ENCODE measurements around the gene RIPK1. TPM values are rescaled to one million over a fixed set of nuclear protein-coding genes. Genes with fewer than 3 reads are reported as not detected.

RIPK1 gene
- total and polyA plus RNA-seq, 2 donors (not counting 3 experiments of a cell fraction or from before 2014, with no cell fraction given) = 11.2 to 20.6 TPM

GRCh38 chr6:3079682-3080081, 11.4 kb downstream of the RIPK1 start:
- dilution Hi-C loops (cut with MboI; ENCODE audit: extremely low pct_ligation_motif_present, low sequenced_read_pairs) (no loop called here), intact Hi-C loops (cut with micrococcal nuclease) (no loop called here)
- Histone ChIP-seq H2AFZ (ENCODE audit: low read depth, low read length) (no peak overlapping the region), H3K9ac (replicated peaks; ENCODE audit: extremely low read depth, insufficient read depth, low read length) (no peak overlapping the region), H3K9me1 (replicated peaks; ENCODE audit: control insufficient read depth, extremely low read depth, insufficient read depth, low read length) (no peaks in the 10 kb centered on the region), H4K20me1 (replicated peaks; ENCODE audit: control insufficient read depth, extremely low read depth, insufficient read depth, low read length) (no peaks in the 10 kb centered on the region), H3K4me3 (replicated peaks in 1 of 3; ENCODE audit: insufficient read depth in 1 of 3, low read depth in 1 of 3, low read length in 3 of 3) (no peak overlapping the region), H3K27ac (ENCODE audit: insufficient read depth, low read depth, low read length) (no peak overlapping the region), H3K36me3 (ENCODE audit: control insufficient read depth in 2 of 2, extremely low read depth in 1 of 2, insufficient read depth in 2 of 2, low read length in 2 of 2) (peaks cover 9 to 27% of the 10 kb centered on the region in 2 experiments), H3K4me1 (ENCODE audit: control insufficient read depth, extremely low read depth, insufficient read depth, low read length) (peaks cover 9% of the 10 kb centered on the region), H3K27me3 (ENCODE audit: control insufficient read depth in 2 of 2, insufficient read depth in 2 of 2, low read length in 2 of 2) (no peaks in the 10 kb centered on the region), H3K9me3 (replicated peaks; ENCODE audit: control insufficient read depth, insufficient read depth, low read length) (no peaks in the 10 kb centered on the region), H3K4me2 (ENCODE audit: insufficient read depth, low read length) (no peak overlapping the region), H3K79me2 (ENCODE audit: control insufficient read depth, insufficient read depth, low read length) (peaks cover 12% of the 10 kb centered on the region)
- ChIA-PET CTCF (no interaction called here), POLR2A (no interaction called here)
- no TSS peak for BruUV-seq (replicated peaks)
- TF ChIP-seq MAX (IDR thresholded peaks at IDR 0.05; ENCODE audit: insufficient read depth, insufficient read length) = no peak
- no peak for TF ChIP-seq FOS (IDR thresholded peaks at IDR 0.05; ENCODE audit: borderline replicate concordance, insufficient read depth, low read length)
- no peak for TF ChIP-seq EZH2 (IDR thresholded peaks at IDR 0.05; ENCODE audit: borderline replicate concordance, low read depth, low read length, severe bottlenecking)
- TF ChIP-seq MYC (IDR thresholded peaks at IDR 0.05; ENCODE audit: low read depth, low read length) = no peak
- TF ChIP-seq POLR2A (IDR thresholded peaks at IDR 0.05; ENCODE audit: low read depth, low read length) = no peak
- no peak for TF ChIP-seq POLR2AphosphoS5 (IDR thresholded peaks at IDR 0.05; ENCODE audit: insufficient read depth, low read depth, low read length)
- TF ChIP-seq CTCF (IDR thresholded peaks at IDR 0.05; ENCODE audit: extremely low read depth in 1 of 2, insufficient read depth in 1 of 2, low read depth in 1 of 2, low read length in 2 of 2) = no peak
- no peak for TF ChIP-seq GATA2 (IDR thresholded peaks at IDR 0.05; ENCODE audit: insufficient read depth, insufficient read length, low read depth, low read length)
- TF ChIP-seq JUN (IDR thresholded peaks at IDR 0.05; ENCODE audit: borderline replicate concordance, insufficient read depth, insufficient read length, low read depth) = no peak
- no peak for DNase-seq (ENCODE audit: low read depth, low spot score)
- FAIRE-seq = no peak
